GM15510 (cell line): Measurements from ENCODE around the gene NPHS1.
A peak's percentile ranks its signal among the peaks of the same experiment; 100 is the strongest.

Experiments
- POLR2A ChIP-seq: IDR thresholded peaks from 3 replicates; pipeline ENCODE4 v1.6.1; 2011; ENCODE audit warnings: borderline replicate concordance; ENCODE audit not compliant: insufficient read length; ENCODE audit errors: extremely low read depth

Gene NPHS1, protein sequence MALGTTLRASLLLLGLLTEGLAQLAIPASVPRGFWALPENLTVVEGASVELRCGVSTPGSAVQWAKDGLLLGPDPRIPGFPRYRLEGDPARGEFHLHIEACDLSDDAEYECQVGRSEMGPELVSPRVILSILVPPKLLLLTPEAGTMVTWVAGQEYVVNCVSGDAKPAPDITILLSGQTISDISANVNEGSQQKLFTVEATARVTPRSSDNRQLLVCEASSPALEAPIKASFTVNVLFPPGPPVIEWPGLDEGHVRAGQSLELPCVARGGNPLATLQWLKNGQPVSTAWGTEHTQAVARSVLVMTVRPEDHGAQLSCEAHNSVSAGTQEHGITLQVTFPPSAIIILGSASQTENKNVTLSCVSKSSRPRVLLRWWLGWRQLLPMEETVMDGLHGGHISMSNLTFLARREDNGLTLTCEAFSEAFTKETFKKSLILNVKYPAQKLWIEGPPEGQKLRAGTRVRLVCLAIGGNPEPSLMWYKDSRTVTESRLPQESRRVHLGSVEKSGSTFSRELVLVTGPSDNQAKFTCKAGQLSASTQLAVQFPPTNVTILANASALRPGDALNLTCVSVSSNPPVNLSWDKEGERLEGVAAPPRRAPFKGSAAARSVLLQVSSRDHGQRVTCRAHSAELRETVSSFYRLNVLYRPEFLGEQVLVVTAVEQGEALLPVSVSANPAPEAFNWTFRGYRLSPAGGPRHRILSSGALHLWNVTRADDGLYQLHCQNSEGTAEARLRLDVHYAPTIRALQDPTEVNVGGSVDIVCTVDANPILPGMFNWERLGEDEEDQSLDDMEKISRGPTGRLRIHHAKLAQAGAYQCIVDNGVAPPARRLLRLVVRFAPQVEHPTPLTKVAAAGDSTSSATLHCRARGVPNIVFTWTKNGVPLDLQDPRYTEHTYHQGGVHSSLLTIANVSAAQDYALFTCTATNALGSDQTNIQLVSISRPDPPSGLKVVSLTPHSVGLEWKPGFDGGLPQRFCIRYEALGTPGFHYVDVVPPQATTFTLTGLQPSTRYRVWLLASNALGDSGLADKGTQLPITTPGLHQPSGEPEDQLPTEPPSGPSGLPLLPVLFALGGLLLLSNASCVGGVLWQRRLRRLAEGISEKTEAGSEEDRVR (N-terminal part only)

GRCh38 chr19:35852029-35852780, at the start of gene NPHS1:
NPHS1 (minus strand) TSS chr19:35852504; CDS start chr19:35851837, 667 bp downstream.
- no peak for TF ChIP-seq POLR2A

DNA sequence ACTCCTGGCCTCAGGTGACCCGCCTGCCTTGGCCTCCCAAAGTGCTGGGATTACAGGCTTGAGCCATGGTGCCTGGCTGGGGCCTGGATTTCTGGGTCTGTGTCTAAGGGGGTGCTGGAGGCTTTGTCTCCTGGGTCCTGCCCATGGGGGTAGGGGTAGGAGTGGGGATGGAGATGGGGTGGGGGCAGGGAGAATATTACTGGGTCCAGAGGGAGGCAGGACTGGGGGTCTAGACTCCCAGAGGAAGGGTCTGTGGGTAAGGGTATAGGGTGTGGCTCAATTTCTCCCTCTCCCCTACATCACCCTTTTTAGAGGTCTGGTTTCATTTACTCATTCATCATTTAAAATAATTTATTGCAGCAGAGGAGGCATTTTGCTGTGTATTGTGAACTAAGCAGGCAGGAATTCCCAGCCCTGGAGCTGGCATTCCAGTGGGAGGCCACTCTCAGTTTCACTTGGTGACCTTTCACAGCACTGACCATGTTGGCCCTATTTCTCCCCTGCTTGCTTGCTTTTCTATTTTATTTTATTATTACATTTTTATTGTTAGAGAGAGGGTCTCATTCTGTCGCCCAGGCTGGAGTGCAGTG, 48.8 kb upstream of the NPHS1 start:
- no peak for TF ChIP-seq POLR2A

DNA sequence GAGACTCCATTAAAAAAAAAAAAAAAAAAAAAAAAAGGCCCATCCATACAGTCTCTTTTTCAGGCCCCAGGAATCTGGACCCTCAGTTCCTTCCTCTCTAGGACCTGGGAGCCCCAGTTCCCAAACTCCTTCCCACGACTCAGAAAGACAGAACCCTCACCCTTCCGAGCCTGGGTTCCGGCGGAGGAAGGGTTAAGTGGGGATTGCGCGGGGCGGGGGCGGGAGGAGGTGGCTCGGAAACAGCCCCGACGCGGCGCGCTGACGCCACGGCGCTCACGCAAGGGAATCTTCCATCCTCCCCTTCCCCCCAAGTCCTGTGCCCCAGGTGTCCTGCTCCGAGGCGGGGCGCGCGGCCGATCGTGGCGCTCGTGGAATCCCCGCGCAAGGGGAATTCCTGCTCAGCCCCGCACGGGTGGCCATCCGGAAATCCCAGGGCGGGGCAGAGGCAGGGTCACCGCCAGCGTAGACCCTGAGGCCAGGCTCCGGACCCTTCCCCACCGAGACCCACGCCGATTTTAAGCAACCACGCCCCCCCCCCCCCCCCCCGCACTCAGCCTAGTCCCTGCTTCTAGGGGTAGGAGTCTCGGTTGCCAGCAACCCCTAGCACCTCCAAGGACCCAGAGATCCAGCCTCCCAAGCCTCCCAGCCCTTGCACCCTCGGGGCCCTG, 47.4 kb upstream of the NPHS1 start:
- TF ChIP-seq POLR2A = peak; percentile 55

DNA sequence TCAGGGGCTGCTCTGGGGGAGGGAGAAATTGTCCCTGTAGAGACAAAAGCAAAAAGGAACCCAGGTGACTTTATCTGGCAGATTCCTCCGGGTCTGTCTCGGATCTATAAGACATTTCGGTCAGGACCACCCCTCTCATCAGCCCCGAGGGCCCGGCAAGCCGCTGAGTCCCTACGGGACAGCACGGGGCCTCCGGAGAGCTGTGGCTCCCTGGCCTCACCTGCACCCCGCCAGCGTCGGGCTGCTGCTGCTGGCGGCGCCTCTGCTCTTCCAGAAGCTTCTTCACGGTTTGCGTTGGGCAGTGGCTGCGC, 46.1 kb upstream of the NPHS1 start:
- no peak for TF ChIP-seq POLR2A

- no peak for TF ChIP-seq POLR2A
These were observed 45.6 kb upstream of the NPHS1 start for GRCh38 chr19:35897706-35898451.

DNA sequence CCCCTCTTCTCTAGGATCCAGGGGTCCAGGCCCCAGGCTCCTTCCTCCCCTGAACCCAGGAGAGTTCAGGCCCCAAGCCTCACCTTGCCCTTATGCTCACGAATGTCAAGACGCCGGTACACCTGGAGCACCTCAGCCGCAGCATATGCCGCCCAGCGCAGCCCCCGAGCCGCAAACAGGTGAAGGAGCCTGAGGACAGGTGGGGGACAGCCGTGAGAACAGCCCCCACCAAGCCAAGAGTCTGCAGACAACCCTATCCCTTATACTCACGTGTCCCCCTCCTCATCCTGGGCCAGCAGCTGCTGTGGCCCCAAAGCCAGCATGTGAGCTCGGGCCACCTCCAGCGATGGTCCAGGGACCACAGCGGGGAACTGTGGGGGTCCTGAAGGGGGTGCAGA, 44.3 kb upstream of the NPHS1 start:
- no peak for TF ChIP-seq POLR2A

GRCh38 chr19:35895911-35896642, 43.8 kb upstream of the NPHS1 start:
- no peak for TF ChIP-seq POLR2A

- no peak for TF ChIP-seq POLR2A
These were observed 42.0 kb upstream of the NPHS1 start for GRCh38 chr19:35894342-35894741.

DNA sequence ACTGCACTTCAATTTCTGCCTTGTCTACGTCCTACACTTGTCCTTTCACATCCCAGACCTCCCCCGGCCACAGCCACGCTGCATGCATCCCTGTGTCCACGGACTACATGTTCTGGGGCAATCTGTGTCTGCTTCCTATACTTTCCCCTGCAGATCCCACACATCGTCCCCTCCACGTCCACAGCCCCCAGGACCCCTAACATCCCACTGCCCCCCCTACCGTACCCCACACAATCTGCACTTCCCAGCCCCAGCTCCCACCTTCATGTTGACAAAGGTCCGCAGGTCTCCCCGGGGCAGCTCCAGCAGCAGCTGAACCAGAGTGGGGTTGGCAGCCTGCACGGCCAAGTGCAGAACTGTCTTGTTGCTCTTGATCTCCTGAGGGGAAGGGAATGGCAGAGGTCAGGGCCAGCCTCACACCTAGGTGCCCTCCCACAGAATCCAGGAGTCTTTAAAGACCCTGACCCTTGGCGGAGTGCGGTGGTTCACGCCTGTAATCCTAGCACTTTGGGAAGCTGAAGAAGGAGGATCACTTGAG, 37.9 kb upstream of the NPHS1 start:
- no peak for TF ChIP-seq POLR2A

- no peak for TF ChIP-seq POLR2A
These were observed 37.2 kb upstream of the NPHS1 start for GRCh38 chr19:35889370-35890112.

- TF ChIP-seq POLR2A = no peak
These were observed 36.1 kb upstream of the NPHS1 start for GRCh38 chr19:35888398-35888797.
